Measurements from ENCODE around the gene PHACTR3.

PHACTR3 gene

DNA sequence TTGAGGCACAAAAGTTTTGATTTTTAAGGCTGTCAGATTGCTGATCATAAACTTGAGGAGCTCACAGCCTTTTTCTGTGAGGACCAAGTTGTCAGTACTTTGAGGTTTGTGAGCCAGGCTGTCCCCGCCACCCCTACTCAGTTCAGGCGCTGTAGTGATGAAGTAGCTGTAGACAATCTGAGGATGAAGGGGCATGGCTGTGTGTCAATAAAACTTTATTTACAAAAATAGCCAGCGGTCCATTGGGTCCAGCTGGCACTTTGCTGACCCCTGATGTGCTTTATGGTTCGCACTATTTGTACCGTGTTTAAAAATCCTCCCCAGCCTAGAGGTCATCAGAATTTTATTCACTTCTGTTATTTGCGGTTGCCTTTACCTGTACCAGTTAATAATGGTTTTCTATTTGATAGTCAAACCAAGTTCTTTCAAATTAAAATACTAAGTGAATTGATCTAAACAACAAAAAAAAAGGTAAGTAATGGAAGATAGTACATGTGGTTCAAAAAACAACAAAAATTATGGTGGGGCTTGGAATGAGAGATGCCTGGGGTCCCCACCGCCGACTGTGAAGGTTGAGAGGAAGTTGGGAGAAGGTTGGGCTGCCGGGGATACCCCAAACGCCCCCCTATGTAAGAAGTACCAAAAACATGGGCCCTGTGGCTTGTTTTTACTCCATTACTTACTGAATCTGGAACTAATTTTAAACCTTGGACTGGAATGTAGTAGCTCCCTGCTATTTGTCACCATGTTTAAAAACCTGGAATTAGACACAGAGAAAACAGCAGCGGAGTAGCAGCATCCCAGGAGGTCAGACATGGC lies 205.5 kb downstream of the PHACTR3 start:
- in situ Hi-C loops (cut with MboI; ENCODE audit: low sequenced_read_pairs), result no loop called here

GRCh38 chr20:59810449-59811187 lies 206.3 kb downstream of the PHACTR3 start:
- in situ Hi-C loops (cut with MboI; ENCODE audit: low sequenced_read_pairs), result no loop called here

- in situ Hi-C loops (cut with MboI; ENCODE audit: low sequenced_read_pairs), result no loop called here
These were observed 207.4 kb downstream of the PHACTR3 start for GRCh38 chr20:59811681-59812171.

GRCh38 chr20:59812286-59813125 lies 208.2 kb downstream of the PHACTR3 start:
- in situ Hi-C loops (cut with MboI; ENCODE audit: low sequenced_read_pairs), result no loop called here

DNA sequence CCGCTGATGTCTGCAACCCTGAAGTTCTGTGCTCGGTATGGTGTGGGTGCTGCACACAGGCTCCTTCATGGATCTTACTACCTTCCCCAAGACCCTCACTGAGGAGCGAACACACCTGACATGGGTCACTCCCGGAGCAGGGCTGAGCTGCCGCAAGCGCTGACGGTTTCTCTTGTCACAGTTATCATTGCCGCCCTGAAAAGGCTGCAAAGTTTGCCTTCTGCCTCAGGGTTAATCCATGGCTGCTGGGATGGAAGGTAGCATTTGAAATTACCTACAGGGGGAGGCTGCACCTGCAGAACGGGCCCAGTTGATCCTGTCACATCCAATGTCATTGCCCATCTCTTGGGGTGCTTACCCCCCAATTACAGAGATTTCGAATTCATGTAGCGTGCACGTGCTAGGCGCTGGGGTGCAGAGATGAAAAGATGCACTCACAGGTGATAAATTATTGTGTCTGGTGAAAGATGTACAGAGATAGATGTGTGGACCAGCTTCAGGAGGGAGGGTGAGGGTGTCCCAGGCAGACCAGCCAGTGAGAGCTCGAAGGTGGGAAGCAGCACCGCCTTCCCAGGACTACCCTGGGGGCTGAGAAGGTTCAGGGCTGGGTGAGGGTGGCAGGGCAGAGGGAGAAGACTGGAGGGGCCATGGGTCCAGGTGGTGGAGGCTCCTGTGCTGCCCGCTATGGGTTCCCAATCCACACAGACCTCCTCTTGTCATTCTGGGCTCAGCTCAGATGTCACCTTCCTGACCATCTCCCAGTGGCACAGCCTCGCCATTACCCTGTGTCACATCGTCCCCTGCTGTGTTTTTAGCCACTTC lies 209.0 kb downstream of the PHACTR3 start:
- in situ Hi-C loops (cut with MboI; ENCODE audit: low sequenced_read_pairs), result no loop called here

GRCh38 chr20:59813948-59814839 lies 209.9 kb downstream of the PHACTR3 start:
- in situ Hi-C loops (cut with MboI; ENCODE audit: low sequenced_read_pairs), result no loop called here

DNA sequence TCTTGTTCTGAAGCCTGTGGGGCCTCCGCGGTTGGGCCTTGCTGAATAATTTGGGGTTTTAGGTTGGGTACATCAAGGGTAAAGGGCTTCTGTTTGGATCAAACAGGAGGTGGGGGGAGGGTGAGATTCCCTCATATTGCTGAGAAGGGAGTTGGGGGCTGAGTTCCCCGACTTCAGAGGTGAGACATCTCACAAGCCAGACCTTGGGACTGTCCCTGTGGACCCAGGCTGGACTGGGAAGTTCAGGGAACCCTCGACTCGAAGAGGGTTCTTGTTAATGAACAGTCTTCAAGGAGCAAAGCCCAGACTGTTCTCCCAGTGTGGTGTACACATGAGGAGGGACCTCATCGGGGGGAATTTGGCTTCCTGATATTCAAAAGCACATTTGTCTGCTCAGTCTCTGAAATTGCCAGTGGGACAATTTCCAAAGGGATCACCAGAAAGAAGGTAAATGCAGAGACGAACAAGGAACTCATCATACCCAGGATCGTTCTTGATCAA lies 210.6 kb downstream of the PHACTR3 start:
- in situ Hi-C loops (cut with MboI; ENCODE audit: low sequenced_read_pairs), result no loop called here

DNA sequence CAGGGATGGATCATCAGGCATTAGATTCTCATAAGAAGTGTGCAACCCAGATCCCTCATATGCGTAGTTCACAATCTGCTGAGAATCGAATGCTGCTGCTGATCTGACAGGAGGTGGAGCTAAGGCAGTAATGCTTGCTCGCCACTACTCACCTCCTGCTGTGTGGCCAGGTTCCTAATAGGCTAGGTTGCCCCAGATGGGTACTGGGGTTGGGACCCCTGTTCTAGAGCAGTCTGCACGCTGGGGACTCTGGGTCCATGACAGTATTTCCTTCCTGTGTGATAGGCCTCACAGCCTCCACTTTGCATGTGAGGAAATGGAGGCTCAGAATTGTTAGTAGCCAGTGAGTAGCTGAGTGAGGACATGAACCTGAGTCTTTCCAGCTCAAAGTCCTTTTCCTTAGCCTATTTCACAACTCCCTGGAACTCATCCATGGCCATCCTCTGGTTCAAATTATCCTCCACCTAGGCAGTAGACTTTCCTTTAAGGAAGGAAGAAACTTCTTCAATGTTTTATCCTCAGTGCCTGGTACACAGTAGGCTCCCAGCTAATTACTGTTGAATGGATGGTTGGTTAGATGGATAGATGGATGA lies 211.9 kb downstream of the PHACTR3 start:
- in situ Hi-C loops (cut with MboI; ENCODE audit: low sequenced_read_pairs), result no loop called here

- in situ Hi-C loops (cut with MboI; ENCODE audit: low sequenced_read_pairs), result no loop called here
These were observed 213.1 kb downstream of the PHACTR3 start for GRCh38 chr20:59817406-59817805.

DNA sequence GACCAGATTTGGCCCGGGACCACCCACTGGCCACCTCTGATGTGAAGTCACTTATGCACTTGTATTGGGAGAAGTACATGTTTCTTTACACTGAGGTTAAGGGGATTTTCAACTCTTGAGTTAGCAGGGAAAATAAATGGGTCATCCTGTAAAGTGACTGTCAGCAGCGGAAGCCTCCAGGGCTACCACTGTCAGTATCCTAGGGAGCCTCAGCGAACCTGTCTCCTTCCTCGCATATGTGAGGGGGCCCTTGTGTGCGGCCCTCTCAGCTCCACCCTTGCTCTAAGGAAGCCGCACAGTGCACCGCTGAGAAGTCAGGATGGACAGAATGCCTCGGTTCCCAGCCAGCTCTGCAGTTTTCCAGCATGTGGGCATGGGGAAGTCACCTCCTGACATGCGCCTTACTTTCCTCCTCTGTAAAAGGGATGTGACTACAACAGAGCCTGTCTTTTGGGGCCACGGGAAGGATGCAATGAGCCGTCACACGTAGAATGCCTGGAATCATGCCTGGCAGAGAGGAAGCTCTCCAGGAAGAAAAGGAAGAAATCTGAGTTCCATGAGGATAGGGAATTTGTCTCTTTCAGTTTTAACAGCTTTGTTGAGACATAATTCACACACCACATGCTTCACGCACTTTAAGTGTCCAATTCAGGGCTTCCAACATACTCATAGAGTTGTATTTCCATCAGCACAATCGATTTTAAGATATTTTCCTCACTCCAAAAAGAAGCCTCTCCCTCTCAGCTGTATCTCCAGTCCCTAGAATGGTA lies 213.7 kb downstream of the PHACTR3 start:
- in situ Hi-C loops (cut with MboI; ENCODE audit: low sequenced_read_pairs), result no loop called here

DNA sequence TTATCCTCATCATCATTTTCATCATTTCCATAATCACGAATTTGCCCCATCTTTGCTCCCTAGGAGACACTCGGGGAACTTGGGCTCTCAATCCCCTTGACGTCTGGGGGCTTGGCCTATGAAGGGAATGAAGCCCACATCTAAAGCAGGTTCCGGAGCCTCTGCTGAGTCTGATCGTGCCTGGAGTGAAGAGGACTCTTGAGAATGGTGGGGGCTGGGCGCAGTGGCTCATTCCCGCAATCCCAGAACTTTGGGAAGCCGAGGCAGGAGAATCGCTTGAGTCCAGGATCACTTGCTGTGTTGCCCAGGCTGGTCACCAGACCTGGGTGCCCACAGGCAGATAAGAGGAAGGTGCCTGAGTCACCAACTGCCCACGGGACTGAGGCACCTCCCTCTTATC lies 214.6 kb downstream of the PHACTR3 start:
- in situ Hi-C loops (cut with MboI; ENCODE audit: low sequenced_read_pairs), result no loop called here

DNA sequence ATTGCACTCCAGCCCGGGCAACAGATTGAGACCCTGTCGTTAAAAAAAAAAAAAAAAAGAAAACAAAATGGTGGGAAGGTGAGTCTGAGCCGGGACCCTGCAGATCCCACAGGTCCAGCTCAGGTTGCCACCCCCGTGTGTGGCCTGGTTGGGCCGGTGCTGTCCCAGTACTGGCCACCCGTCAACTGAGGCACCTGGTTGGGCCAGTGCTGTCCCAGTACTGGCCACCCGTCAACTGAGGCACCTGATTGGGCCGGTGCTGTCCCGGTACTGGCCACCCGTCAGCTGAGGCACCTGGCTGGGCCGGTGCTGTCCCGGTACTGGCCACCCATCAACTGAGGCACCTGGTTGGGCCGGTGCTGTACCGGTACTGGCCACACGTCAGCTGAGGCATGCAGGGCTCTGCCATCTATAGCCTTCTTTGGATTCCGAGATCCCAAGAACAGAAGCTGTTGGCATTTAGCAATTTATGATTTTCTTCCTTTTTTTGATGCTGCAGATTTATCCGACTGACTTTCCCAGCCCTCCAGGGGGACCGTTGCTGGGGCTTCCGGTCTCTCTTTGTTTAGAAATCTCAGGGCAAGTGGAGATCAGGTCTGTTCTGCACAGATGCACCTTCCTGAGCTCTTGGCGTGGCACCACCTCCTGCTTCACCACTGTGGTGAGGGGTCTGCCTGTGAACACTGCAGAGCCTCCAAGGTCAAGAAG lies 215.3 kb downstream of the PHACTR3 start:
- in situ Hi-C loops (cut with MboI; ENCODE audit: low sequenced_read_pairs), result no loop called here

DNA sequence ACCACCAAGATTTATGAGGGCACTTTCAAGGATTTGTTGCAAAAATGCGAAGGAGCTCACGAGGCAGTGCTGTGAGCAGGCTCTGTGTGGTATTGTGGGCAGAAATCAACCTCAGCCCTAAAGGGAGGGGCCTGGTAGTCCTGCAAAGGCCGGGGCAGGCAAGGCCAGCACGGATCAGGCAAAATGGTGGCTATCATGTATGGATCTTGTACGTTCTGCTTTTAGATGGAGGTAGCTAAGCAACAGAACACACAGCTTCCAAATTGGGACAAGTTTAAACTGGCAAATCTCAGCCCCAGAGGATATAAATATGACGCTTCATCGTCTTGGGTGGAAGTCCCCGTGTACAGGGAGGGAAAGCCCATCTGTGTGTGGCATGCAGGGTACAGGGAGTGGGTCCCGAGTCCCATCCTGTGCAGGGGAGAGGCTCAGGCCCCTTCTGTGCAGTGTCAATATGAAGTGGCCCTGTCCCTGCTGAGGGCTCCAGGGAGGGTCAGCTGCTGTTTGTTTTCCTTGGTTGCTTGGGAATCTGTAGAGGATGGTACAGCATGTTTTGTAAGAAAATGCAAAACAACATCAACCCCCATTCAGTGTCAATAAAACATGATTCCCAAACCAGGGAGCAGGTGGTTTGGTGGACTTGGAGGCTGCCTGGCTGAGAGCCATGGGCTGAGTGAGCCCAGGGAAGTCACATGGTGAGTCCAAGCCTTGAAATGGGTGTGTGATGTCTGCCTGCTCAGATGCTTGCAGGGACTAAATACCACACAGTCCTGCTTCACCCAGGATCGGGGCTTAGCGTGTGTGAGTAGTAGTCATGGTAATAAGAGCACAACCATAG lies 216.1 kb downstream of the PHACTR3 start:
- in situ Hi-C loops (cut with MboI; ENCODE audit: low sequenced_read_pairs), result no loop called here

DNA sequence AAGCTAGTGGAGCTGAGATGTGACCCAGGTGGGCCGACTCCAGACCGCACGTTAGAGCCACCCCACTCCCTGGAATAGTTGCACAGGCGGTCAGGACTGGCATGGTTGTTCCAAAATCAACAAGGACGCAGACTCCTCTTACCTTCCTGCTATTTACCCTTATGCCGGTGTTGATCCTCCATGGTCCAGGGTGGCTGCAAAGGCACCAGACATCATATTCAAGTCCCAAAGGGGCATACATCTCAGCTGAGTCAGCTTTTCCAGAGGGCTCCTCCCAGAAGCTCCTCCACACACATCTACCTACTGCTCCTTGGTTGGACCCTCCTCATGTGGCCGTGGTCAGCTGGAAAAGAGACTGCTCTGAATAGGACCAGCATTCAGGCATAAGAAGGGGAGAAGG lies 216.9 kb downstream of the PHACTR3 start:
- in situ Hi-C loops (cut with MboI; ENCODE audit: low sequenced_read_pairs), result no loop called here

DNA sequence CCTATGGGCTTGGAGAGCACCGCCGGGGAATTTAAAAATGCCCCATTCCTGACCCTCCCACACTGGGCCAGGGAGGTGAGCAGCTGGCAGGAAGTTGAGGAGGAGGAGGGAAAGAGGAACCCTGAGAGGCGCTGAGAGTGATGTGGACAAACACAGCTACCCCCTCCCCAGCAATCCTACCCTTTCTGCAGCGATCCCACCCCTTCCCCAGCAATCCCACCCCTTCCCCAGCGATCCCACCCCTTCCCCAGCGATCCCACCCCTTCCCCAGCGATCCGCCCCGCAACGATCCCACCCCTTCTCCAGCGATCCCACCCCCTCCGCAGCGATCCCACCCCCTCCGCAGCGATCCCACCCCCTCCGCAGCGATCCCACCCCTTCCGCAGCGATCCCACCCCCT lies 217.4 kb downstream of the PHACTR3 start:
- in situ Hi-C loops (cut with MboI; ENCODE audit: low sequenced_read_pairs), result no loop called here

- in situ Hi-C loops (cut with MboI; ENCODE audit: low sequenced_read_pairs), result no loop called here
These were observed 218.1 kb downstream of the PHACTR3 start for GRCh38 chr20:59822291-59823029.
